ENCODE measurements around the gene AEBP1. TPM values are rescaled to one million over a fixed set of nuclear protein-coding genes. Genes with fewer than 3 reads are reported as not detected.

Gene AEBP1
- 1 to 10 TPM; 7.8 TPM for total RNA-seq
- 1 to 10 TPM in 1 of 2 donors, under 1 TPM in 1; 0.20 to 2.3 TPM for polyA plus RNA-seq

- Histone ChIP-seq H3K4me1 (ENCODE audit: insufficient read depth, low read length) (peaks cover 5% of the 10 kb centered on the region), H3K9me3 (ENCODE audit: control insufficient read depth in 1 of 2, low read length in 2 of 2) (no peaks in the 10 kb centered on the region), H3K27me3 (ENCODE audit: insufficient read depth, low read length) (peaks cover 7% of the 10 kb centered on the region), H3K4me3 (ENCODE audit: low read length in 2 of 2) (no peak within 1 kb of the TSS), H3K36me3 (ENCODE audit: insufficient read depth, low read length) (no peaks in the 10 kb centered on the region), H3K27ac (ENCODE audit: low read depth, low read length) (peak within 1 kb of the TSS; percentile 21)
- H3K27ac Mint-ChIP-seq: peak within 1 kb of the TSS in 3 of 7 donors; percentile 11 to 55 (median 18)
- peaks cover 0 to 2% (median 0%) of the 10 kb centered on the region in 8 donors for H3K9me3 Mint-ChIP-seq
- no peaks in the 10 kb centered on the region for H3K36me3 Mint-ChIP-seq
- ChIA-PET CTCF (ENCODE audit: partially characterized antibody) (no interaction called here), POLR2A (ENCODE audit: partially characterized antibody) (no interaction called here)
- peak in 1 of 5 donors; percentile 17 for DNase-seq
- peak within 1 kb of the TSS; percentile 60 to 79 (median 69) for H3K4me3 Mint-ChIP-seq
- intact Hi-C loops (cut with micrococcal nuclease): loop anchor here (1.0 to 2.0 kb wide), 2 partner anchors 19 to 22 kb away; partner anchors contain the start of genes POLD2 and POLM
- peaks cover 11 to 22% of the 10 kb centered on the region in 2 donors for H3K27me3 Mint-ChIP-seq
- peaks cover 4 to 21% (median 7%) of the 10 kb centered on the region in 4 donors for H3K4me1 Mint-ChIP-seq
Measured at GRCh38 chr7:44103923-44104859, at the start of gene AEBP1. Gene AEBP1, plus strand, starts transcription at chr7:44104345. Its CDS starts 321 bp downstream, at chr7:44104666.

- Histone ChIP-seq H3K27ac (ENCODE audit: low read depth, low read length) (no peak overlapping the region), H3K4me1 (ENCODE audit: insufficient read depth, low read length) (peaks cover 9% of the 10 kb centered on the region), H3K9me3 (ENCODE audit: control insufficient read depth in 1 of 2, low read length in 2 of 2) (no peaks in the 10 kb centered on the region), H3K27me3 (ENCODE audit: insufficient read depth, low read length) (no peaks in the 10 kb centered on the region), H3K36me3 (ENCODE audit: insufficient read depth, low read length) (peaks cover 85% of the 10 kb centered on the region), H3K4me3 (ENCODE audit: low read length in 2 of 2) (no peak overlapping the region)
- no peak for DNase-seq
- Mint-ChIP-seq H3K27me3 (no peaks in the 10 kb centered on the region), H3K9me3 (peaks cover 0 to 2% (median 0%) of the 10 kb centered on the region in 8 donors), H3K27ac (peak overlapping the region in 1 of 7 donors; percentile 55), H3K4me1 (peaks cover 9 to 27% (median 18%) of the 10 kb centered on the region in 4 donors), H3K36me3 (peaks cover 48 to 75% of the 10 kb centered on the region in 2 donors), H3K4me3 (no peak overlapping the region)
- CTCF ChIA-PET (ENCODE audit: partially characterized antibody): no interaction called here
- POLR2A ChIA-PET (ENCODE audit: partially characterized antibody): interaction anchor here (1.3 to 1.8 kb wide), 4 partner anchors 8 to 17 kb away, joined by 3 to 7 read pairs (median 6); partner anchors contain the start of genes DBNL and PGAM2
- intact Hi-C loops (cut with micrococcal nuclease): no loop called here
Measured at GRCh38 chr7:44056681-44057080, 47.5 kb upstream of the AEBP1 start.

- Histone ChIP-seq H3K9me3 (ENCODE audit: control insufficient read depth in 1 of 2, low read length in 2 of 2) (no peaks in the 10 kb centered on the region), H3K27me3 (ENCODE audit: insufficient read depth, low read length) (no peaks in the 10 kb centered on the region), H3K4me3 (ENCODE audit: low read length in 2 of 2) (no peak overlapping the region), H3K4me1 (ENCODE audit: insufficient read depth, low read length) (peaks cover 4% of the 10 kb centered on the region), H3K27ac (ENCODE audit: low read depth, low read length) (no peak overlapping the region), H3K36me3 (ENCODE audit: insufficient read depth, low read length) (peaks cover 81% of the 10 kb centered on the region)
- intact Hi-C loops (cut with micrococcal nuclease): no loop called here
- no peaks in the 10 kb centered on the region for H3K27me3 Mint-ChIP-seq
- ChIA-PET CTCF (ENCODE audit: partially characterized antibody) (no interaction called here), POLR2A (ENCODE audit: partially characterized antibody) (interaction anchor here (1.5 to 1.8 kb wide), 2 partner anchors 12 to 17 kb away, joined by 5 to 7 read pairs; partner anchors contain the start of gene DBNL)
- H3K4me3 Mint-ChIP-seq: no peak overlapping the region
- peaks cover 44 to 73% of the 10 kb centered on the region in 2 donors for H3K36me3 Mint-ChIP-seq
- DNase-seq: no peak
- peaks cover 0 to 2% (median 0%) of the 10 kb centered on the region in 8 donors for H3K9me3 Mint-ChIP-seq
- H3K4me1 Mint-ChIP-seq: peaks cover 5 to 21% (median 14%) of the 10 kb centered on the region in 4 donors
- peak overlapping the region in 4 of 7 donors; percentile 15 to 64 (median 58) for H3K27ac Mint-ChIP-seq
Measured at GRCh38 chr7:44057181-44057848, 46.8 kb upstream of the AEBP1 start.

- Histone ChIP-seq H3K36me3 (ENCODE audit: insufficient read depth, low read length) (peaks cover 75% of the 10 kb centered on the region), H3K9me3 (ENCODE audit: control insufficient read depth in 1 of 2, low read length in 2 of 2) (no peaks in the 10 kb centered on the region), H3K4me3 (ENCODE audit: low read length in 2 of 2) (no peak overlapping the region), H3K27me3 (ENCODE audit: insufficient read depth, low read length) (no peaks in the 10 kb centered on the region), H3K27ac (ENCODE audit: low read depth, low read length) (no peak overlapping the region), H3K4me1 (ENCODE audit: insufficient read depth, low read length) (peaks cover 4% of the 10 kb centered on the region)
- Mint-ChIP-seq H3K36me3 (peaks cover 38 to 68% of the 10 kb centered on the region in 2 donors), H3K27me3 (no peaks in the 10 kb centered on the region), H3K4me1 (peaks cover 2 to 16% (median 10%) of the 10 kb centered on the region in 4 donors), H3K9me3 (peaks cover 0 to 2% (median 0%) of the 10 kb centered on the region in 8 donors), H3K27ac (peak overlapping the region in 4 of 7 donors; percentile 36 to 64 (median 59)), H3K4me3 (no peak overlapping the region)
- POLR2A ChIA-PET (ENCODE audit: partially characterized antibody): no interaction called here
- intact Hi-C loops (cut with micrococcal nuclease): no loop called here
- CTCF ChIA-PET (ENCODE audit: partially characterized antibody): no interaction called here
- no peak for DNase-seq
Measured at GRCh38 chr7:44057849-44058758, 46.0 kb upstream of the AEBP1 start.

- H3K4me1 Mint-ChIP-seq: peaks cover 2 to 15% (median 10%) of the 10 kb centered on the region in 4 donors
- no peak overlapping the region for H3K27ac ChIP-seq (ENCODE audit: low read depth, low read length)
- ChIA-PET CTCF (ENCODE audit: partially characterized antibody) (no interaction called here), POLR2A (ENCODE audit: partially characterized antibody) (no interaction called here)
- no peak overlapping the region for H3K4me3 ChIP-seq (ENCODE audit: low read length in 2 of 2)
- H3K9me3 ChIP-seq (ENCODE audit: control insufficient read depth in 1 of 2, low read length in 2 of 2): no peaks in the 10 kb centered on the region
- H3K9me3 Mint-ChIP-seq: peaks cover 0 to 2% (median 0%) of the 10 kb centered on the region in 8 donors
- H3K27me3 ChIP-seq (ENCODE audit: insufficient read depth, low read length): no peaks in the 10 kb centered on the region
- H3K4me1 ChIP-seq (ENCODE audit: insufficient read depth, low read length): peaks cover 4% of the 10 kb centered on the region
- peak overlapping the region in 1 of 7 donors; percentile 36 for H3K27ac Mint-ChIP-seq
- H3K27me3 Mint-ChIP-seq: no peaks in the 10 kb centered on the region
- intact Hi-C loops (cut with micrococcal nuclease): no loop called here
- no peak for DNase-seq
- H3K36me3 ChIP-seq (ENCODE audit: insufficient read depth, low read length): peaks cover 71% of the 10 kb centered on the region
- no peak overlapping the region for H3K4me3 Mint-ChIP-seq
- H3K36me3 Mint-ChIP-seq: peaks cover 37 to 66% of the 10 kb centered on the region in 2 donors
Measured at GRCh38 chr7:44058759-44059218, 45.4 kb upstream of the AEBP1 start.

- peaks cover 4% of the 10 kb centered on the region for H3K4me1 ChIP-seq (ENCODE audit: insufficient read depth, low read length)
- no peaks in the 10 kb centered on the region for H3K27me3 ChIP-seq (ENCODE audit: insufficient read depth, low read length)
- no peaks in the 10 kb centered on the region for H3K27me3 Mint-ChIP-seq
- POLR2A ChIA-PET (ENCODE audit: partially characterized antibody): no interaction called here
- H3K36me3 ChIP-seq (ENCODE audit: insufficient read depth, low read length): peaks cover 68% of the 10 kb centered on the region
- H3K4me1 Mint-ChIP-seq: peaks cover 2 to 15% (median 10%) of the 10 kb centered on the region in 4 donors
- intact Hi-C loops (cut with micrococcal nuclease): no loop called here
- CTCF ChIA-PET (ENCODE audit: partially characterized antibody): interaction anchor here (0.6 kb wide), 1 partner anchor 40 kb away, joined by 3 read pairs; no protein-coding TSS in a partner anchor
- no peak overlapping the region for H3K27ac Mint-ChIP-seq
- DNase-seq: no peak
- peaks cover 37 to 63% of the 10 kb centered on the region in 2 donors for H3K36me3 Mint-ChIP-seq
- H3K27ac ChIP-seq (ENCODE audit: low read depth, low read length): no peak overlapping the region
- H3K9me3 Mint-ChIP-seq: peaks cover 0 to 2% (median 0%) of the 10 kb centered on the region in 8 donors
- no peaks in the 10 kb centered on the region for H3K9me3 ChIP-seq (ENCODE audit: control insufficient read depth in 1 of 2, low read length in 2 of 2)
- H3K4me3 ChIP-seq (ENCODE audit: low read length in 2 of 2): no peak overlapping the region
- H3K4me3 Mint-ChIP-seq: no peak overlapping the region
Measured at GRCh38 chr7:44059219-44060090, 44.7 kb upstream of the AEBP1 start.
